HepG2 (cell line): ENCODE results near the gene C5orf15. TPM values are rescaled to one million over a fixed set of nuclear protein-coding genes. Genes with fewer than 3 reads are reported as not detected.

ENCODE experiments used
- ATAC-seq: fragments of 200-7000 bp; cut with Tn5 transposase; 3 replicates; pipeline ENCODE4 v1.9.1; 2020; ENCODE audit warnings: mild to moderate bottlenecking, moderate library complexity
- BruUV-seq: library from RNA; stranded (reverse); fragments of 400-500 nt; replicated peaks from 2 replicates; lab custom pipeline; 2021; lab: Mats Ljungman, UMichigan
- CTCF ChIA-PET: fragments of 300-600 bp; formaldehyde crosslinking; extraction: SDS; loops from one replicate; lab custom pipeline; 2021; ENCODE audit warnings: low total read pairs, inconsistent platforms, low intra/inter-chr PET ratio; lab: Yijun Ruan, JAX
- POLR2A ChIA-PET: fragments of 350-600 bp; sonication (Branson Sonifier 250); formaldehyde crosslinking; loops from one replicate; lab custom pipeline; 2020; ENCODE audit warnings: antibody characterized with exemption, inconsistent platforms; lab: Yijun Ruan, JAX
- DNase-seq: peaks from one replicate; pipeline ENCODE4 v3.0.0-alpha.2; 2015; ENCODE audit warnings: low spot score
- FAIRE-seq: peaks from 3 replicates; lab custom pipeline; 2011; peaks lifted over from hg19 to GRCh38; lab: Jason Lieb, UNC
- H2AFZ ChIP-seq: one replicate; pipeline ENCODE4 v1.6.1; 2011; ENCODE audit warnings: low read length, inconsistent platforms
- H3K27ac ChIP-seq: fragments of 300-600 bp; 3 replicates; pipeline ENCODE4 v1.8.0; 2011; ENCODE audit warnings: mixed run types, mild to moderate bottlenecking, mixed read lengths, low read length, inconsistent platforms; ENCODE audit not compliant: insufficient read depth; ENCODE audit errors: extremely low read length
- H3K27me3 ChIP-seq, 2 experiments: fragments of 200-600 bp in 1 of 2; 2 replicates in 1 of 2; 3 replicates in 1 of 2; pipeline versions ENCODE4 v1.6.0 to v1.8.0; 2011; ENCODE audit warnings: low read length in 2 of 2, mild to moderate bottlenecking in 2 of 2, moderate library complexity in 2 of 2, inconsistent platforms in 1 of 2; ENCODE audit not compliant: insufficient read depth in 2 of 2, control insufficient read depth in 1 of 2
- H3K36me3 ChIP-seq, 2 experiments: fragments of 200-600 bp in 1 of 2; replicated peaks in 1 of 2; 2 replicates in 1 of 2; 3 replicates in 1 of 2; pipeline versions ENCODE4 v1.5.1 to v1.8.0; 2011; ENCODE audit warnings: low read length in 2 of 2, inconsistent platforms in 1 of 2; ENCODE audit not compliant: insufficient read depth in 2 of 2, control insufficient read depth in 1 of 2
- H3K4me1 ChIP-seq: 2 replicates; pipeline ENCODE4 v1.5.1; 2012; ENCODE audit warnings: low read length, inconsistent platforms; ENCODE audit not compliant: insufficient read depth
- H3K4me2 ChIP-seq: 2 replicates; pipeline ENCODE4 v1.6.0; 2011; ENCODE audit warnings: low read depth, low read length, inconsistent platforms
- H3K4me3 ChIP-seq, 3 experiments: fragments of 200-600 bp in 1 of 3; sonication (generic), shearing (Covaris generic) in 1 of 3; replicated peaks in 1 of 3; 2 replicates each; pipeline ENCODE4 v1.5.1; 2011 to 2016; ENCODE audit warnings: low read length in 3 of 3, inconsistent platforms in 2 of 3, low read depth in 2 of 3, mild to moderate bottlenecking in 2 of 3, control low read depth in 1 of 3, mixed read lengths in 1 of 3; ENCODE audit not compliant: insufficient read depth in 1 of 3
- H3K79me2 ChIP-seq: one replicate; pipeline ENCODE4 v1.6.1; 2011; ENCODE audit warnings: low read length, inconsistent platforms; ENCODE audit not compliant: insufficient read depth
- H3K9ac ChIP-seq: 2 replicates; pipeline ENCODE4 v1.6.0; 2011; ENCODE audit warnings: mild to moderate bottlenecking, low read depth, low read length, inconsistent platforms; ENCODE audit not compliant: insufficient read depth
- H3K9me3 ChIP-seq: 2 replicates; pipeline ENCODE4 v1.5.1; 2012; ENCODE audit warnings: mild to moderate bottlenecking, low read length
- H4K20me1 ChIP-seq: 2 replicates; pipeline ENCODE4 v1.6.0; 2011; ENCODE audit warnings: inconsistent platforms, mild to moderate bottlenecking, low read length, moderate library complexity; ENCODE audit not compliant: insufficient read depth
- ARHGAP35 ChIP-seq: sonication (generic); formaldehyde crosslinking; IDR thresholded peaks from 2 replicates; pipeline ENCODE4 v1.9.0; 2022; ENCODE audit warnings: mild to moderate bottlenecking, inconsistent platforms, moderate library complexity, missing genetic modification reagents, borderline replicate concordance
- ATAD3A ChIP-seq: sonication (generic); formaldehyde crosslinking; IDR thresholded peaks from 2 replicates; pipeline ENCODE4 v1.4.0; 2020; ENCODE audit warnings: missing genetic modification reagents
- KDM2A ChIP-seq: sonication (generic); formaldehyde crosslinking; IDR thresholded peaks from 2 replicates; pipeline ENCODE4 v1.4.0; 2020; ENCODE audit warnings: low read depth, missing genetic modification reagents, borderline replicate concordance
- SMARCC2 ChIP-seq: fragments of 450-650 bp; IDR thresholded peaks from 2 replicates; pipeline ENCODE4 v1.6.1; 2017; ENCODE audit warnings: antibody characterized with exemption, mild to moderate bottlenecking
- SNAI1 ChIP-seq: sonication (generic); formaldehyde crosslinking; IDR thresholded peaks from 2 replicates; pipeline ENCODE4 v1.5.0; 2020; ENCODE audit warnings: mild to moderate bottlenecking, missing genetic modification reagents, borderline replicate concordance
- SNAPC4 ChIP-seq: sonication (generic); formaldehyde crosslinking; IDR thresholded peaks from 2 replicates; pipeline ENCODE4 v1.4.0; 2020; ENCODE audit warnings: mild to moderate bottlenecking, missing genetic modification reagents
- ZMYM3 ChIP-seq: sonication (generic); formaldehyde crosslinking; IDR thresholded peaks from 2 replicates; pipeline ENCODE4 v1.5.1; 2020; ENCODE audit warnings: mild to moderate bottlenecking, missing genetic modification reagents
- ZNF501 ChIP-seq: sonication (generic); formaldehyde crosslinking; IDR thresholded peaks from 2 replicates; pipeline ENCODE4 v1.5.1; 2020; ENCODE audit warnings: mild to moderate bottlenecking, moderate library complexity, missing genetic modification reagents
- ZSCAN30 ChIP-seq: sonication (generic); formaldehyde crosslinking; IDR thresholded peaks from 2 replicates; pipeline ENCODE4 v1.5.0; 2020; ENCODE audit warnings: mild to moderate bottlenecking, missing genetic modification reagents
- WGBS: methylation state at CpG from one replicate; pipeline ENCODE4 v1.1.6; 2017; ENCODE audit warnings: low lambda C conversion rate; 5-methylcytosine and 5-hydroxymethylcytosine counted together
- in situ Hi-C: cut with HindIII; loops from 2 replicates; pipeline ENCODE4 v1.10.0; 2017; ENCODE audit warnings: low pct_unique_long_range_greater_than_20kb; ENCODE audit not compliant: extremely low pct_ligation_motif_present
- intact Hi-C: fragments of 100-400 bp; cut with micrococcal nuclease; formaldehyde crosslinking; loops from one replicate; pipeline ENCODE4 v1.10.0; 2022; ENCODE audit not compliant: unreplicated experiment
- polyA plus RNA-seq, 8 experiments: library from polyadenylated mRNA; depleted of rRNA in 3 of 8; stranded (reverse) in 7 of 8; unstranded in 1 of 8; fragments of >200 nt; fragmentation: Illumina TruSeq in 4 of 8; extraction: Trizol in 4 of 8; gene quantifications; 2 replicates each; pipeline versions ENCODE4 v1.2.1 to v1.2.3, GENCODE V29; 2011 to 2016; ENCODE audit warnings: low read depth in 4 of 8, missing spikeins in 1 of 8, mixed read lengths in 1 of 8; ENCODE audit not compliant: insufficient read depth in 1 of 8
- total RNA-seq, 5 experiments: library from RNA; depleted of rRNA; stranded (reverse); fragments of >200 nt; fragmentation: Illumina TruSeq; extraction: Trizol; gene quantifications; 2 replicates each; pipeline ENCODE4 v1.2.3, GENCODE V29; 2016; ENCODE audit warnings: low read depth in 1 of 5

Gene C5orf15
- total and polyA plus RNA-seq, 2 of the 13 experiments (the other 11 are each of a cell fraction or from before 2014, with no cell fraction given), result 58.5 to 82.7 TPM

GRCh38 chr5:133934822-133935666, 33.4 kb downstream of the C5orf15 start:
- 18% methylated on average over 5 of the region's 5 CpGs for WGBS
- ATAC-seq (no peak; the same call in 2 of the 3 replicates), FAIRE-seq (no peak), DNase-seq (no peak)
- Histone ChIP-seq H4K20me1 (no peaks in the 10 kb centered on the region), H3K4me3 (no peak overlapping the region), H3K36me3 (no peaks in the 10 kb centered on the region), H3K9ac (no peak overlapping the region), H3K27me3 (peaks cover 1 to 30% of the 10 kb centered on the region in 2 experiments; a peak in 3 of 5 replicates), H2AFZ (no peak overlapping the region), H3K27ac (no peak overlapping the region), H3K4me2 (no peak overlapping the region), H3K79me2 (no peaks in the 10 kb centered on the region), H3K4me1 (peaks cover 16% of the 10 kb centered on the region), H3K9me3 (no peaks in the 10 kb centered on the region)
- in situ Hi-C loops, result no loop called here
- no peak for TF ChIP-seq ARHGAP35 (CRISPR knock-in tag)
- no peak for TF ChIP-seq SMARCC2
- no peak for TF ChIP-seq ATAD3A (CRISPR knock-in tag)
- no peak for TF ChIP-seq KDM2A
- no peak for TF ChIP-seq SNAI1 (CRISPR knock-in tag)
- TF ChIP-seq ZSCAN30 (CRISPR knock-in tag), result no peak
- no peak for TF ChIP-seq ZNF501 (CRISPR knock-in tag)
- TF ChIP-seq SNAPC4 (CRISPR knock-in tag), result no peak
- no peak for TF ChIP-seq ZMYM3 (CRISPR knock-in tag)
- BruUV-seq, result no TSS peak
- ChIA-PET POLR2A (no interaction called here), CTCF (no interaction called here)
- intact Hi-C loops, result no loop called here
